PC-9 (cell line): ENCODE data around the gene OR52B2. TPM values are rescaled to one million over a fixed set of nuclear protein-coding genes. Genes with fewer than 3 reads are reported as not detected.

Source experiments
- BruUV-seq: library from RNA; stranded (reverse); fragments of 400-500 nt; replicated peaks from 2 replicates; lab custom pipeline; 2021; lab: Mats Ljungman, UMichigan
- CTCF ChIA-PET: fragments of 300-600 bp; sonication (Branson Sonifier 250); formaldehyde crosslinking; loops from one replicate; lab custom pipeline; 2022; ENCODE audit warnings: antibody characterized with exemption; lab: Charles Lee
- POLR2A ChIA-PET: fragments of 300-600 bp; sonication (Branson Sonifier 250); formaldehyde crosslinking; loops from one replicate; lab custom pipeline; 2022; ENCODE audit warnings: antibody characterized with exemption; ENCODE audit not compliant: unreplicated experiment; lab: Charles Lee
- DNase-seq, 2 experiments: peaks; one replicate each; pipeline versions ENCODE4 v3.0.0 to v3.0.0-alpha.2; 2015 to 2022; ENCODE audit warnings: mixed read lengths in 1 of 2
- H2AFZ ChIP-seq: fragments of 200-600 bp; sonication (generic); 2 replicates; pipeline ENCODE4 v1.8.1; 2017; ENCODE audit warnings: antibody characterized with exemption
- H3F3A ChIP-seq: fragments of 200-600 bp; sonication (generic); 2 replicates; pipeline ENCODE4 v1.8.1; 2017; ENCODE audit warnings: antibody characterized with exemption, mild to moderate bottlenecking, low read depth; ENCODE audit not compliant: insufficient read depth
- H3K27ac ChIP-seq: fragments of 200-600 bp; sonication (generic); 2 replicates; pipeline ENCODE4 v1.6.1; 2016; ENCODE audit warnings: mixed run types
- H3K27me3 ChIP-seq: fragments of 200-600 bp; sonication (generic); 2 replicates; pipeline ENCODE4 v1.6.1; 2016; ENCODE audit warnings: low read depth, mixed run types; ENCODE audit not compliant: insufficient read depth
- H3K36me3 ChIP-seq: fragments of 200-600 bp; sonication (generic); 2 replicates; pipeline ENCODE4 v1.6.1; 2016; ENCODE audit warnings: low read depth, mixed run types
- H3K4me1 ChIP-seq: fragments of 200-600 bp; sonication (generic); replicated peaks from 2 replicates; pipeline ENCODE4 v1.6.1; 2016; ENCODE audit warnings: mixed run types; ENCODE audit not compliant: insufficient read depth
- H3K4me2 ChIP-seq: fragments of 200-600 bp; sonication (generic); 2 replicates; pipeline ENCODE4 v1.6.1; 2017; ENCODE audit warnings: mixed run types
- H3K4me3 ChIP-seq: fragments of 200-600 bp; sonication (generic); 2 replicates; pipeline ENCODE4 v1.6.1; 2016; ENCODE audit warnings: mixed run types
- H3K79me2 ChIP-seq: fragments of 200-600 bp; sonication (generic); 2 replicates; pipeline ENCODE4 v1.6.1; 2017; ENCODE audit warnings: low read depth, mixed run types
- H3K9me2 ChIP-seq: fragments of 200-600 bp; sonication (generic); 2 replicates; pipeline ENCODE4 v1.8.1; 2017; ENCODE audit warnings: mild to moderate bottlenecking; ENCODE audit not compliant: insufficient read depth
- H3K9me3 ChIP-seq: fragments of 200-600 bp; sonication (generic); 2 replicates; pipeline ENCODE4 v1.8.1; 2016; ENCODE audit warnings: low read depth; ENCODE audit not compliant: insufficient read depth
- H4K20me1 ChIP-seq: fragments of 200-600 bp; sonication (generic); 2 replicates; pipeline ENCODE4 v1.8.1; 2017; ENCODE audit not compliant: insufficient read depth
- CTCF ChIP-seq: fragments of 200-600 bp; sonication (generic); conservative IDR thresholded peaks from 2 replicates; pipeline ENCODE4 v1.6.1; 2017; ENCODE audit warnings: mixed run types, antibody characterized with exemption, mild to moderate bottlenecking, moderate library complexity
- EZH2 ChIP-seq: fragments of 200-600 bp; sonication (generic); IDR thresholded peaks from 2 replicates; pipeline ENCODE4 v1.8.0; 2017; ENCODE audit warnings: antibody characterized with exemption, low read depth
- intact Hi-C: fragments of 100-400 bp; cut with micrococcal nuclease; formaldehyde crosslinking; loops from one replicate; pipeline ENCODE4 v1.10.0; 2022; ENCODE audit not compliant: unreplicated experiment
- total RNA-seq: library from RNA; stranded (reverse); gene quantifications from 2 replicates; pipeline ENCODE4 v1.2.3, GENCODE V29; 2021

The OR52B2 gene
- total RNA-seq, 1 experiment from 2014 or later: not detected

GRCh38 chr11:6132431-6132830 lies 37.7 kb downstream of the OR52B2 start:
- Histone ChIP-seq H3K79me2 (no peaks in the 10 kb centered on the region), H3K27me3 (0 out of 2 replicates have a peak, but pooled peaks cover 2% of the 10 kb centered on the region), H3F3A (no peaks in the 10 kb centered on the region), H3K27ac (no peak overlapping the region), H4K20me1 (no peaks in the 10 kb centered on the region), H3K36me3 (no peaks in the 10 kb centered on the region), H3K4me1 (no peaks in the 10 kb centered on the region), H3K9me3 (no peaks in the 10 kb centered on the region), H2AFZ (no peak overlapping the region), H3K9me2 (no peaks in the 10 kb centered on the region), H3K4me2 (no peak overlapping the region), H3K4me3 (no peak overlapping the region)
- DNase-seq: no peak
- no peak for TF ChIP-seq CTCF
- TF ChIP-seq EZH2: no peak
- intact Hi-C loops: no loop called here
- CTCF ChIA-PET: no interaction called here
- no TSS peak for BruUV-seq
- POLR2A ChIA-PET: no interaction called here

GRCh38 chr11:6129635-6130034 lies 40.5 kb downstream of the OR52B2 start:
- H3F3A ChIP-seq: no peaks in the 10 kb centered on the region

GRCh38 chr11:6129011-6129410 lies 41.1 kb downstream of the OR52B2 start:
- CTCF ChIA-PET: no interaction called here
- no peaks in the 10 kb centered on the region for H3K36me3 ChIP-seq
- BruUV-seq: no TSS peak

More at GRCh38 chr11:6129635-6130034, 40.5 kb downstream of the OR52B2 start:
- Histone ChIP-seq H3K9me2 (no peaks in the 10 kb centered on the region), H3K4me2 (no peak overlapping the region), H3K27me3 (0 out of 2 replicates have a peak, but pooled peaks cover 2% of the 10 kb centered on the region), H3K79me2 (no peaks in the 10 kb centered on the region), H4K20me1 (no peaks in the 10 kb centered on the region), H2AFZ (no peak overlapping the region), H3K9me3 (no peaks in the 10 kb centered on the region), H3K36me3 (no peaks in the 10 kb centered on the region), H3K4me1 (no peaks in the 10 kb centered on the region), H3K27ac (no peak overlapping the region), H3K4me3 (no peak overlapping the region)
- CTCF ChIA-PET: no interaction called here
- TF ChIP-seq CTCF (no peak), EZH2 (no peak)
- no TSS peak for BruUV-seq
- POLR2A ChIA-PET: no interaction called here
- intact Hi-C loops: no loop called here
- no peak for DNase-seq

More at GRCh38 chr11:6129011-6129410, 41.1 kb downstream of the OR52B2 start:
- Histone ChIP-seq H3K9me3 (no peaks in the 10 kb centered on the region), H3K4me1 (no peaks in the 10 kb centered on the region), H4K20me1 (no peaks in the 10 kb centered on the region), H3K79me2 (no peaks in the 10 kb centered on the region), H2AFZ (no peak overlapping the region), H3K27ac (no peak overlapping the region), H3K4me3 (no peak overlapping the region), H3K9me2 (no peaks in the 10 kb centered on the region), H3K27me3 (0 out of 2 replicates have a peak, but pooled peaks cover 2% of the 10 kb centered on the region), H3F3A (no peaks in the 10 kb centered on the region), H3K4me2 (no peak overlapping the region)
- no peak for DNase-seq
- intact Hi-C loops: no loop called here
- TF ChIP-seq EZH2 (no peak), CTCF (no peak)
- POLR2A ChIA-PET: no interaction called here
